ENCODE results near the gene LRRC4. TPM values are rescaled to one million over a fixed set of nuclear protein-coding genes. Genes with fewer than 3 reads are reported as not detected.

LRRC4 gene
- total RNA-seq, 6 donors from 2014 or later, result 3.9 to 23.3 (median 11.1) TPM

GRCh38 chr7:128055637-128056036 lies 24.4 kb upstream of the LRRC4 start:
- no peak for DNase-seq

GRCh38 chr7:128054511-128054910 lies 23.3 kb upstream of the LRRC4 start:
- TF ChIP-seq, protein P1, sequence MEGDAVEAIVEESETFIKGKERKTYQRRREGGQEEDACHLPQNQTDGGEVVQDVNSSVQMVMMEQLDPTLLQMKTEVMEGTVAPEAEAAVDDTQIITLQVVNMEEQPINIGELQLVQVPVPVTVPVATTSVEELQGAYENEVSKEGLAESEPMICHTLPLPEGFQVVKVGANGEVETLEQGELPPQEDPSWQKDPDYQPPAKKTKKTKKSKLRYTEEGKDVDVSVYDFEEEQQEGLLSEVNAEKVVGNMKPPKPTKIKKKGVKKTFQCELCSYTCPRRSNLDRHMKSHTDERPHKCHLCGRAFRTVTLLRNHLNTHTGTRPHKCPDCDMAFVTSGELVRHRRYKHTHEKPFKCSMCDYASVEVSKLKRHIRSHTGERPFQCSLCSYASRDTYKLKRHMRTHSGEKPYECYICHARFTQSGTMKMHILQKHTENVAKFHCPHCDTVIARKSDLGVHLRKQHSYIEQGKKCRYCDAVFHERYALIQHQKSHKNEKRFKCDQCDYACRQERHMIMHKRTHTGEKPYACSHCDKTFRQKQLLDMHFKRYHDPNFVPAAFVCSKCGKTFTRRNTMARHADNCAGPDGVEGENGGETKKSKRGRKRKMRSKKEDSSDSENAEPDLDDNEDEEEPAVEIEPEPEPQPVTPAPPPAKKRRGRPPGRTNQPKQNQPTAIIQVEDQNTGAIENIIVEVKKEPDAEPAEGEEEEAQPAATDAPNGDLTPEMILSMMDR (IDR thresholded peaks at IDR 0.05), result no peak
- no peak for TF ChIP-seq POLR2AphosphoS5 (IDR thresholded peaks at IDR 0.05)
- no peak for TF ChIP-seq EP300 (IDR thresholded peaks at IDR 0.05)
- no peak for TF ChIP-seq POLR2A (IDR thresholded peaks at IDR 0.05)
- Histone ChIP-seq H3K27me3 (no peaks in the 10 kb centered on the region), H3K27ac (no peak overlapping the region), H3K4me1 (peaks cover 11 to 15% (median 11%) of the 10 kb centered on the region in 4 donors), H3K36me3 (peaks cover 0 to 7% (median 2%) of the 10 kb centered on the region in 4 donors), H3K4me3 (no peak overlapping the region), H3K9me3 (no peaks in the 10 kb centered on the region)
- ATAC-seq (ENCODE audit: low FRiP score in 2 of 2) (no peak), DNase-seq (no peak)
- 95% methylated on average over 4 of the region's 4 CpGs for WGBS, 2 donors

More at GRCh38 chr7:128055637-128056036, 24.4 kb upstream of the LRRC4 start:
- H3K4me3 ChIP-seq, result no peak overlapping the region
- H3K27me3 ChIP-seq, result no peaks in the 10 kb centered on the region
- TF ChIP-seq POLR2AphosphoS5 (IDR thresholded peaks at IDR 0.05), result no peak
- TF ChIP-seq POLR2A (IDR thresholded peaks at IDR 0.05), result no peak
- TF ChIP-seq, protein P1 (IDR thresholded peaks at IDR 0.05), result no peak
- TF ChIP-seq EP300 (IDR thresholded peaks at IDR 0.05), result no peak
- no peak for ATAC-seq (ENCODE audit: low FRiP score in 2 of 2)
- no peaks in the 10 kb centered on the region for H3K9me3 ChIP-seq
- H3K36me3 ChIP-seq, result peaks cover 0 to 7% (median 2%) of the 10 kb centered on the region in 4 donors
- WGBS, 2 donors, result 75 to 89% methylated on average over 4 to 5 of the region's 5 CpGs
- no peak overlapping the region for H3K27ac ChIP-seq
- H3K4me1 ChIP-seq, result peaks cover 11 to 15% (median 11%) of the 10 kb centered on the region in 4 donors

- no peak overlapping the region for H3K4me3 ChIP-seq
Measured at GRCh38 chr7:128053991-128054390, 22.8 kb upstream of the LRRC4 start.

DNA sequence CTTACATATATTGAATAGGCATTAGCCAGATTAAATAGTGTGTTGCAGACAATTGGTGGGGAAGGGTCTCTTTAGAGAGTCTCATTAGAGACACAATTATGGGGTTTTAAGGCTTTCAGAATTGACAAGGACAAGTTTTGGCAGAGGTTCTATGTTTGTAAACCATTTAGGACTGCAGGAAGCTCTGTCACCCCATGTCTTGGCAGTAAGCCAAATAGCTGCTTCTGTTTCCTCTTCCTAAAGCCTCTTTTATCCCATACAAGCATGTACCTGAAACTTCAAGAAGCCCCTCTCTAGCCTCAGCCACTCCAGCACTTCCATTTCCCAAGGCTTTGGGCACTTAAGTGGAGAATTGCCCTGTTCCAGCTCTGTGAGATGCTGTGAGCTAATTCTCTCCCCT lies 21.8 kb upstream of the LRRC4 start:
- TF ChIP-seq, protein P1 (IDR thresholded peaks at IDR 0.05), result no peak
- TF ChIP-seq EP300 (IDR thresholded peaks at IDR 0.05) (no peak), POLR2AphosphoS5 (IDR thresholded peaks at IDR 0.05) (no peak), POLR2A (IDR thresholded peaks at IDR 0.05) (no peak)
- Histone ChIP-seq H3K27me3 (no peaks in the 10 kb centered on the region), H3K27ac (no peak overlapping the region), H3K4me1 (peaks cover 11 to 15% (median 11%) of the 10 kb centered on the region in 4 donors), H3K36me3 (peaks cover 0 to 7% (median 2%) of the 10 kb centered on the region in 4 donors), H3K4me3 (no peak overlapping the region), H3K9me3 (no peaks in the 10 kb centered on the region)
- DNase-seq (no peak), ATAC-seq (ENCODE audit: low FRiP score in 2 of 2) (no peak)

More at GRCh38 chr7:128053991-128054390, 22.8 kb upstream of the LRRC4 start:
- Histone ChIP-seq H3K4me1 (peaks cover 11 to 15% (median 11%) of the 10 kb centered on the region in 4 donors), H3K9me3 (no peaks in the 10 kb centered on the region), H3K27ac (no peak overlapping the region), H3K27me3 (no peaks in the 10 kb centered on the region), H3K36me3 (peaks cover 0 to 7% (median 2%) of the 10 kb centered on the region in 4 donors)
- ATAC-seq (ENCODE audit: low FRiP score in 2 of 2) (no peak), DNase-seq (no peak)
- 96 to 97% methylated on average over 5 of the region's 5 CpGs for WGBS, 2 donors
- no peak for TF ChIP-seq EP300 (IDR thresholded peaks at IDR 0.05)
- TF ChIP-seq, protein P1 (IDR thresholded peaks at IDR 0.05), result no peak
- no peak for TF ChIP-seq POLR2AphosphoS5 (IDR thresholded peaks at IDR 0.05)
- no peak for TF ChIP-seq POLR2A (IDR thresholded peaks at IDR 0.05)

- peaks cover 0 to 7% (median 2%) of the 10 kb centered on the region in 4 donors for H3K36me3 ChIP-seq
- H3K4me1 ChIP-seq, result peaks cover 11 to 15% (median 11%) of the 10 kb centered on the region in 4 donors
- ATAC-seq (ENCODE audit: low FRiP score in 2 of 2), result no peak
- WGBS, 2 donors, result 77 to 85% methylated on average over 5 to 9 of the region's 9 CpGs
- no peak overlapping the region for H3K27ac ChIP-seq
- TF ChIP-seq, protein P1 (IDR thresholded peaks at IDR 0.05), result no peak
- no peak for TF ChIP-seq POLR2A (IDR thresholded peaks at IDR 0.05)
- no peak for TF ChIP-seq POLR2AphosphoS5 (IDR thresholded peaks at IDR 0.05)
- DNase-seq, result no peak
- H3K9me3 ChIP-seq, result no peaks in the 10 kb centered on the region
- H3K4me3 ChIP-seq, result no peak overlapping the region
- H3K27me3 ChIP-seq, result no peaks in the 10 kb centered on the region
Measured at GRCh38 chr7:128052404-128052803, 21.2 kb upstream of the LRRC4 start.

All from upper lobe of left lung (tissue), 6 donors.